ENCODE data around the gene AGO1.
"Not testable (repeated sequence)": the region's sequence is repeated elsewhere in the genome, so short reads cannot be mapped to it uniquely, and the experiment has no call there.

Gene AGO1

DNA sequence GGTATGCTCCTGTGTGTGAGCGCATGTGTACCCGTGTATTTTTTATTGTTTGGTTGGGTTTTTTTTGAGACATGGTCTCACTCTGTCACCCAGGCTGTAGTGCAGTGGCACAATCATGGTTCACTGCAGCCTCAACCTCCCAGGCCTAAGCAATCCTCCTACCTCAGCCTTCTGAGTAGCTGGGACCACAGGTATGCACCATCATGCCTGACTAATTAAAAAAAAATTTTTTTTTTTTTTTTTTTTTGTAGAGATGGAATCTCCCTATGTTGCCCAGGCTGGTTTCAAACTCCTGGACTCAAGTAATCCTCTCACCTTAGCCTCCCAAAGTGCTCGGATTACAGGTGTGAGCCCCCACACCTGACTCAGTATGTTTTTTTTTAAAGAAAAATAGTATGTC lies 89.6 kb downstream of the AGO1 start:
- peaks cover 29% of the 10 kb centered on the region for H3K36me3 ChIP-seq (ENCODE audit: control insufficient read depth, insufficient read depth, low read length)
- H3K9ac ChIP-seq (ENCODE audit: low read length); H3K4me3 ChIP-seq (ENCODE audit: low read depth, low read length); H3K4me1 ChIP-seq (ENCODE audit: control insufficient read depth, insufficient read depth, low read length); H3K9me3 ChIP-seq (ENCODE audit: control insufficient read depth, insufficient read depth, low read depth, low read length); H3K27me3 ChIP-seq (ENCODE audit: control insufficient read depth, insufficient read depth, low read length); H3K27ac ChIP-seq (ENCODE audit: low read depth, low read length): not testable (repeated sequence)

DNA sequence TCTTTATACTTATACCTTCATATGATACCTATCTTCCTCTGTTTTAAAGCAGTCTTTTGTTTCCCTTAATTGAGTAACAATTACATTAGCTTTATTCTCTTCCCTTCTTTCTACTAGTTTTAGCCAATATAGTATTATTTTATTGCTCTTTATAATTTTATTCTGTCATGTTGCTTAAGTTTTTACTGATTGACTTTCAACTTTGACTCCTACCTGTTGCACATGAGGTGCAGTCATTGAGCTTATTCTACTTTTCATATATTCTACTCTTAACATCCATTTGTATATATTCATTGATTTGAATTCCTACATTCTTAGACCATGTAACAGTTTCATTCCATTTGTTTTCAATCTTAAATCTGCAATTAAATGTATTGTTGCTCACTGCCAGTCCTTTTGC lies 97.1 kb downstream of the AGO1 start:
- peaks cover 17% of the 10 kb centered on the region for H3K36me3 ChIP-seq (ENCODE audit: control insufficient read depth, insufficient read depth, low read length)
- no peaks in the 10 kb centered on the region for H3K9me3 ChIP-seq (ENCODE audit: control insufficient read depth, insufficient read depth, low read depth, low read length)
- no peak overlapping the region for H3K9ac ChIP-seq (ENCODE audit: low read length)
- no peak overlapping the region for H3K4me3 ChIP-seq (ENCODE audit: low read depth, low read length)
- no peak overlapping the region for H3K27ac ChIP-seq (ENCODE audit: low read depth, low read length)
- H3K27me3 ChIP-seq (ENCODE audit: control insufficient read depth, insufficient read depth, low read length) = no peaks in the 10 kb centered on the region
- no peaks in the 10 kb centered on the region for H3K4me1 ChIP-seq (ENCODE audit: control insufficient read depth, insufficient read depth, low read length)
